Neuronal stem cell (in vitro differentiated cells): ENCODE results near the gene EGLN3.
"Not testable (repeated sequence)": the region's sequence is repeated elsewhere in the genome, so short reads cannot be mapped to it uniquely, and the experiment has no call there.

Experiments used
- DNase-seq: peaks from one replicate; pipeline ENCODE4 v3.0.0-alpha.2; 2013; ENCODE audit warnings: low spot score
- H2AFZ ChIP-seq: one replicate; pipeline ENCODE4 v1.6.1; 2013; ENCODE audit warnings: mild to moderate bottlenecking, low read length, inconsistent platforms
- H2AK5ac ChIP-seq: 2 replicates; pipeline ENCODE4 v1.6.1; 2013; ENCODE audit warnings: low read depth, mild to moderate bottlenecking, inconsistent platforms, low read length, moderate library complexity, mixed read lengths
- H2BK120ac ChIP-seq: 2 replicates; pipeline ENCODE4 v1.6.1; 2013; ENCODE audit warnings: low read depth, mild to moderate bottlenecking, inconsistent platforms, low read length, moderate library complexity, mixed read lengths
- H2BK12ac ChIP-seq: one replicate; pipeline ENCODE4 v1.6.1; 2013; ENCODE audit warnings: low read length, inconsistent platforms
- H2BK15ac ChIP-seq: 2 replicates; pipeline ENCODE4 v1.6.1; 2013; ENCODE audit warnings: mild to moderate bottlenecking, low read length, inconsistent platforms, mixed read lengths
- H2BK5ac ChIP-seq: one replicate; pipeline ENCODE4 v1.6.1; 2013; ENCODE audit warnings: inconsistent platforms, mild to moderate bottlenecking, low read length, moderate library complexity
- H3K14ac ChIP-seq: one replicate; pipeline ENCODE4 v1.6.1; 2013; ENCODE audit warnings: low read length, inconsistent platforms
- H3K18ac ChIP-seq: 2 replicates; pipeline ENCODE4 v1.6.1; 2013; ENCODE audit warnings: low read length, inconsistent platforms
- H3K23ac ChIP-seq: 2 replicates; pipeline ENCODE4 v1.6.1; 2013; ENCODE audit warnings: low read depth, mild to moderate bottlenecking, mixed read lengths, low read length, inconsistent platforms; ENCODE audit not compliant: poor library complexity
- H3K27ac ChIP-seq: replicated peaks from 3 replicates; pipeline ENCODE4 v1.5.1; 2013; ENCODE audit warnings: low read length, inconsistent platforms
- H3K27me3 ChIP-seq, 3 experiments: 2 replicates each; pipeline ENCODE4 v1.6.1; 2013; ENCODE audit warnings: low read length in 3 of 3, mild to moderate bottlenecking in 2 of 3, inconsistent platforms in 1 of 3, low read depth in 1 of 3, mixed read lengths in 1 of 3, moderate library complexity in 1 of 3; ENCODE audit not compliant: control insufficient read depth in 3 of 3, insufficient read depth in 3 of 3
- H3K36me3 ChIP-seq, 2 donors: replicated peaks in 1 of 2; 2 replicates each; pipeline ENCODE4 v1.6.1; 2013; ENCODE audit warnings: low read length in 2 of 2; ENCODE audit not compliant: control insufficient read depth in 2 of 2, insufficient read depth in 2 of 2
- H3K4ac ChIP-seq: 2 replicates; pipeline ENCODE4 v1.6.1; 2013; ENCODE audit warnings: inconsistent platforms, mild to moderate bottlenecking, low read length, moderate library complexity
- H3K4me1 ChIP-seq, 2 donors: 1 replicate in 1 of 2; 2 replicates in 1 of 2; pipeline ENCODE4 v1.6.1; 2013; ENCODE audit warnings: low read length in 2 of 2, low read depth in 1 of 2; ENCODE audit not compliant: control insufficient read depth in 2 of 2, insufficient read depth in 1 of 2
- H3K4me2 ChIP-seq: one replicate; pipeline ENCODE4 v1.6.1; 2013; ENCODE audit warnings: mild to moderate bottlenecking, low read length, inconsistent platforms; ENCODE audit not compliant: insufficient read depth, poor library complexity, severe bottlenecking
- H3K4me3 ChIP-seq, 2 donors: 2 replicates each; pipeline ENCODE4 v1.5.1; 2013; ENCODE audit warnings: low read length in 2 of 2, mild to moderate bottlenecking in 2 of 2, inconsistent platforms in 1 of 2, moderate library complexity in 1 of 2
- H3K79me1 ChIP-seq: one replicate; pipeline ENCODE4 v1.6.1; 2013; ENCODE audit warnings: low read depth, mild to moderate bottlenecking, inconsistent platforms, low read length, moderate library complexity
- H3K9ac ChIP-seq: one replicate; pipeline ENCODE4 v1.6.1; 2013; ENCODE audit warnings: mild to moderate bottlenecking, low read depth, low read length, inconsistent platforms; ENCODE audit not compliant: poor library complexity
- H3K9me3 ChIP-seq, 2 donors: replicated peaks in 1 of 2; 2 replicates each; pipeline versions ENCODE3 to v1.6.1; 2013; ENCODE audit warnings: low read length in 2 of 2, mild to moderate bottlenecking in 2 of 2, inconsistent platforms in 1 of 2, low read depth in 1 of 2, mixed read lengths in 1 of 2, moderate library complexity in 1 of 2; ENCODE audit not compliant: control insufficient read depth in 2 of 2, insufficient read depth in 1 of 2
- H4K8ac ChIP-seq: one replicate; pipeline ENCODE4 v1.6.1; 2013; ENCODE audit warnings: low read depth, mild to moderate bottlenecking, inconsistent platforms, low read length, moderate library complexity
- H4K91ac ChIP-seq: one replicate; pipeline ENCODE4 v1.6.1; 2013; ENCODE audit warnings: low read length, low read depth, mild to moderate bottlenecking, inconsistent platforms; ENCODE audit not compliant: poor library complexity
- WGBS, 2 donors: extraction: QIAGEN DNeasy Blood & Tissue Kit; methylation state at CpG; one replicate each; pipeline ENCODE4 v1.1.7; 2013; ENCODE audit warnings: missing lambda C conversion rate in 2 of 2, mixed read lengths in 1 of 2; ENCODE audit not compliant: insufficient read length in 2 of 2, insufficient replicate concordance in 1 of 2; ENCODE audit errors: extremely low coverage in 2 of 2; 5-methylcytosine and 5-hydroxymethylcytosine counted together

Gene EGLN3

GRCh38 chr14:33929799-33930408 lies 21.0 kb downstream of the EGLN3 start:
- H3K14ac ChIP-seq = no peak overlapping the region
- no peak overlapping the region for H2BK120ac ChIP-seq
- no peak overlapping the region for H3K4me2 ChIP-seq
- no peak overlapping the region for H2BK15ac ChIP-seq
- no peak overlapping the region for H3K4me3 ChIP-seq
- H3K36me3 ChIP-seq = peaks cover 0 to 2% of the 10 kb centered on the region in 2 donors
- DNase-seq = no peak
- peaks cover 0 to 20% of the 10 kb centered on the region in 2 donors for H3K4me1 ChIP-seq
- no peak overlapping the region for H3K23ac ChIP-seq
- no peak overlapping the region for H3K18ac ChIP-seq
- H2AK5ac ChIP-seq = no peak overlapping the region
- H3K9ac ChIP-seq = no peak overlapping the region
- H2BK5ac ChIP-seq = no peak overlapping the region
- no peak overlapping the region for H3K27ac ChIP-seq
- H4K8ac ChIP-seq = no peak overlapping the region
- H4K91ac ChIP-seq = no peak overlapping the region
- H3K4ac ChIP-seq = no peak overlapping the region
- H2BK12ac ChIP-seq = no peak overlapping the region
- no peak overlapping the region for H2AFZ ChIP-seq
- H3K27me3 ChIP-seq = no peaks in the 10 kb centered on the region
- H3K79me1 ChIP-seq = no peaks in the 10 kb centered on the region
- no CpG with 5 or more reads among the region's 2 CpGs for WGBS, 2 donors
- H3K9me3 ChIP-seq = no peaks in the 10 kb centered on the region

- H3K4me3 ChIP-seq = no peak overlapping the region
- H3K36me3 ChIP-seq = peaks cover 0 to 4% of the 10 kb centered on the region in 2 donors
- no peak overlapping the region for H2BK12ac ChIP-seq
- H4K91ac ChIP-seq = no peak overlapping the region
- no peak for DNase-seq
- no peaks in the 10 kb centered on the region for H3K9me3 ChIP-seq
- H3K18ac ChIP-seq = no peak overlapping the region
- H3K14ac ChIP-seq = no peak overlapping the region
- no peak overlapping the region for H3K4ac ChIP-seq
- no peaks in the 10 kb centered on the region for H3K27me3 ChIP-seq
- H3K79me1 ChIP-seq = no peaks in the 10 kb centered on the region
- H3K9ac ChIP-seq = no peak overlapping the region
- no peak overlapping the region for H2BK15ac ChIP-seq
- H3K23ac ChIP-seq = no peak overlapping the region
- H4K8ac ChIP-seq = no peak overlapping the region
- H3K4me1 ChIP-seq = peaks cover 0 to 18% of the 10 kb centered on the region in 2 donors
- H2BK5ac ChIP-seq = no peak overlapping the region
- no peak overlapping the region for H2AK5ac ChIP-seq
- H3K4me2 ChIP-seq = no peak overlapping the region
- no peak overlapping the region for H2BK120ac ChIP-seq
- WGBS, 2 donors = no CpG with 5 or more reads among the region's 8 CpGs
- no peak overlapping the region for H2AFZ ChIP-seq
- H3K27ac ChIP-seq = no peak overlapping the region
Measured at GRCh38 chr14:33928895-33929294, 22.0 kb downstream of the EGLN3 start.

DNA sequence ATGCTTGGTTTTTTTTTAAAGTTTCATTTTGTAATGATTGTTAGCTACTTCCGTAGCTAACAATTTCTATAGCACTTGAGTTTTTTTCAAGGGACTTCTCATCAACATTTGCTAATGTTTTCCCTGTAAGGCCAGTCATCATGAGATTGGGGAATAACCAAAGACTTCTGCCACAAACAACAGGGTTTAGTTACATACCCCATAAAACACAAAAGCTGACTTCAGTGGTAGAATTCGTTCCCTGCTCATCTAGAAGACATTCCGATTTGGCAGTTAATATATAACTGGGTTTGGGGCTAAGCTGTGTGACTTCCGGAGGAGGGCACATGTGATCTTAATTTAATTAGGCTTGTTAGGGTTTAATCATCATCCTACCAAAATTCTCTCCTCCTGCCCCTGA lies 22.9 kb downstream of the EGLN3 start:
- Histone ChIP-seq H3K36me3 (peaks cover 0 to 4% of the 10 kb centered on the region in 2 donors), H3K18ac (no peak overlapping the region), H3K27ac (no peak overlapping the region), H2BK15ac (no peak overlapping the region), H3K4ac (no peak overlapping the region), H3K23ac (no peak overlapping the region), H2AFZ (no peak overlapping the region), H4K8ac (no peak overlapping the region), H4K91ac (no peak overlapping the region), H3K9ac (no peak overlapping the region), H3K27me3 (no peaks in the 10 kb centered on the region), H2BK5ac (no peak overlapping the region), H3K79me1 (no peaks in the 10 kb centered on the region), H3K4me2 (no peak overlapping the region), H3K9me3 (no peaks in the 10 kb centered on the region), H2BK120ac (no peak overlapping the region), H3K4me1 (peaks cover 0 to 14% of the 10 kb centered on the region in 2 donors), H3K4me3 (no peak overlapping the region), H2BK12ac (no peak overlapping the region), H3K14ac (no peak overlapping the region), H2AK5ac (no peak overlapping the region)
- no CpG with 5 or more reads among the region's 4 CpGs for WGBS, 2 donors
- DNase-seq = no peak

- H3K9me3 ChIP-seq, H3K4ac ChIP-seq, H2AFZ ChIP-seq, H2BK15ac ChIP-seq, H4K8ac ChIP-seq, H2BK120ac ChIP-seq, H3K27me3 ChIP-seq, H2AK5ac ChIP-seq, H2BK12ac ChIP-seq, H4K91ac ChIP-seq, H3K9ac ChIP-seq, H3K27ac ChIP-seq, DNase-seq, H3K14ac ChIP-seq, H3K36me3 ChIP-seq, H3K4me2 ChIP-seq, H3K23ac ChIP-seq, H3K18ac ChIP-seq, H3K4me1 ChIP-seq, H3K79me1 ChIP-seq, H2BK5ac ChIP-seq, H3K4me3 ChIP-seq: not testable (repeated sequence)
- no CpG with 5 or more reads among the region's 4 CpGs for WGBS, 2 donors
Measured at GRCh38 chr14:33926967-33927366, 23.9 kb downstream of the EGLN3 start.
